Measurements from ENCODE around the gene ATP5F1E. TPM values are rescaled to one million over a fixed set of nuclear protein-coding genes. Genes with fewer than 3 reads are reported as not detected.

ATP5F1E gene
- total RNA-seq, 1 donor, result 34.4 TPM

GRCh38 chr20:59006864-59007664 lies 25.1 kb downstream of the ATP5F1E start, which contains the start of gene CTSZ:
Gene CTSZ (minus strand): TSS chr20:59007254. CDS start chr20:59007128, 126 bp downstream.
- no peak for TF ChIP-seq CTCF (IDR thresholded peaks at IDR 0.05; ENCODE audit: insufficient read depth, low read length)
- peak within 1 kb of the TSS; percentile 73 for H3K4me3 ChIP-seq (ENCODE audit: low read depth, low read length)
- peak; percentile 15 for DNase-seq (ENCODE audit: low read depth)

GRCh38 chr20:59006167-59006863 lies 25.8 kb downstream of the ATP5F1E start:
- DNase-seq (ENCODE audit: low read depth), result no peak
- TF ChIP-seq CTCF (IDR thresholded peaks at IDR 0.05; ENCODE audit: insufficient read depth, low read length), result no peak
- H3K4me3 ChIP-seq (ENCODE audit: low read depth, low read length), result peak overlapping the region; percentile 73

GRCh38 chr20:59005523-59006166 lies 26.5 kb downstream of the ATP5F1E start:
- no peak for TF ChIP-seq CTCF (IDR thresholded peaks at IDR 0.05; ENCODE audit: insufficient read depth, low read length)
- peak overlapping the region; percentile 73 for H3K4me3 ChIP-seq (ENCODE audit: low read depth, low read length)
- DNase-seq (ENCODE audit: low read depth), result no peak

- no peak for DNase-seq (ENCODE audit: low read depth)
- no peak overlapping the region for H3K4me3 ChIP-seq (ENCODE audit: low read depth, low read length)
- no peak for TF ChIP-seq CTCF (IDR thresholded peaks at IDR 0.05; ENCODE audit: insufficient read depth, low read length)
Measured at GRCh38 chr20:59004763-59005522, 27.2 kb downstream of the ATP5F1E start.

- no peak for TF ChIP-seq CTCF (IDR thresholded peaks at IDR 0.05; ENCODE audit: insufficient read depth, low read length)
- H3K4me3 ChIP-seq (ENCODE audit: low read depth, low read length), result no peak overlapping the region
- no peak for DNase-seq (ENCODE audit: low read depth)
Measured at GRCh38 chr20:59004493-59004762, 27.7 kb downstream of the ATP5F1E start.

GRCh38 chr20:59003836-59004492 lies 28.2 kb downstream of the ATP5F1E start:
- no peak overlapping the region for H3K4me3 ChIP-seq (ENCODE audit: low read depth, low read length)
- TF ChIP-seq CTCF (IDR thresholded peaks at IDR 0.05; ENCODE audit: insufficient read depth, low read length), result no peak
- DNase-seq (ENCODE audit: low read depth), result no peak
